Breast epithelium (tissue), 4 donors: Measurements from ENCODE around the gene NUDT15. TPM values are rescaled to one million over a fixed set of nuclear protein-coding genes. Genes with fewer than 3 reads are reported as not detected.

Experiments used
- DNase-seq, 2 donors: peaks; one replicate each; pipeline ENCODE4 v3.0.0-alpha.2; 2019; ENCODE audit warnings: low spot score in 2 of 2
- H3K27ac ChIP-seq, 2 donors: fragments of 200-600 bp; sonication (generic) in 1 of 2; one replicate each; pipeline ENCODE4 v1.5.1; 2016 to 2019; ENCODE audit warnings: mild to moderate bottlenecking in 1 of 2
- H3K27me3 ChIP-seq, 2 donors: fragments of 200-600 bp; sonication (generic) in 1 of 2; one replicate each; pipeline versions ENCODE4 v1.5.1 to v1.6.0; 2017 to 2019; ENCODE audit warnings: control low read depth in 1 of 2, mild to moderate bottlenecking in 1 of 2
- H3K36me3 ChIP-seq: fragments of 200-600 bp; one replicate; pipeline ENCODE4 v1.5.1; 2019
- H3K4me1 ChIP-seq, 2 donors: fragments of 200-600 bp; sonication (generic); one replicate each; pipeline ENCODE4 v1.5.1; 2016 to 2019; ENCODE audit warnings: control low read depth in 1 of 2
- H3K4me3 ChIP-seq, 3 donors: fragments of 200-600 bp; sonication (generic); 1 replicate in 2 of 3; 2 replicates in 1 of 3; pipeline ENCODE4 v1.5.1; 2016 to 2019; ENCODE audit warnings: mild to moderate bottlenecking in 3 of 3, moderate library complexity in 2 of 3
- H3K9me3 ChIP-seq, 2 donors: fragments of 200-600 bp; sonication (generic) in 1 of 2; one replicate each; pipeline ENCODE4 v1.5.1; 2016 to 2019; ENCODE audit warnings: control low read depth in 1 of 2
- CTCF ChIP-seq, 3 donors: fragments of 450-650 bp; IDR thresholded peaks; one replicate each; pipeline ENCODE4 v1.5.1; 2016 to 2017; ENCODE audit warnings: antibody characterized with exemption in 3 of 3, mild to moderate bottlenecking in 3 of 3, moderate library complexity in 3 of 3
- POLR2A ChIP-seq: fragments of 450-650 bp; IDR thresholded peaks from one replicate; pipeline ENCODE4 v1.6.1; 2016; ENCODE audit warnings: antibody characterized with exemption, mild to moderate bottlenecking, moderate library complexity
- POLR2AphosphoS5 ChIP-seq, 3 donors: sonication (generic); formaldehyde crosslinking; IDR thresholded peaks; one replicate each; pipeline ENCODE4 v1.6.1; 2017; ENCODE audit warnings: antibody characterized with exemption in 3 of 3
- intact Hi-C: fragments of 100-400 bp; cut with DNase I; formaldehyde crosslinking; loops from one replicate; pipeline ENCODE4 v1.15.1; 2023; ENCODE audit warnings: low total_unique reads
- total RNA-seq, 3 donors: library from RNA; depleted of rRNA; stranded (reverse); fragments of >200 nt; gene quantifications; one replicate each; pipeline ENCODE4 v1.1.0, GENCODE V29; 2016

Gene NUDT15
- total RNA-seq, 3 donors from 2014 or later = 8.0 to 12.1 (median 8.2) TPM

- intact Hi-C loops = no loop called here
Observed at GRCh38 chr13:48040896-48041295, 3.4 kb downstream of the NUDT15 start.

GRCh38 chr13:48042894-48043293, 5.4 kb downstream of the NUDT15 start:
- Histone ChIP-seq H3K4me1 (no peaks in the 10 kb centered on the region), H3K27me3 (no peaks in the 10 kb centered on the region), H3K36me3 (no peaks in the 10 kb centered on the region), H3K9me3 (no peaks in the 10 kb centered on the region), H3K27ac (no peak overlapping the region), H3K4me3 (no peak overlapping the region)
- DNase-seq = no peak
- intact Hi-C loops = no loop called here
- no peak for TF ChIP-seq POLR2AphosphoS5 (IDR thresholded peaks at IDR 0.05)
- TF ChIP-seq POLR2A = no peak
- no peak for TF ChIP-seq CTCF (IDR thresholded peaks at IDR 0.05)

More at GRCh38 chr13:48040896-48041295, 3.4 kb downstream of the NUDT15 start:
- Histone ChIP-seq H3K4me1 (no peaks in the 10 kb centered on the region), H3K27me3 (no peaks in the 10 kb centered on the region), H3K9me3 (no peaks in the 10 kb centered on the region), H3K4me3 (no peak overlapping the region), H3K36me3 (no peaks in the 10 kb centered on the region), H3K27ac (no peak overlapping the region)
- TF ChIP-seq POLR2A = no peak
- no peak for TF ChIP-seq CTCF (IDR thresholded peaks at IDR 0.05)
- no peak for TF ChIP-seq POLR2AphosphoS5 (IDR thresholded peaks at IDR 0.05)
- no peak for DNase-seq

- Histone ChIP-seq H3K36me3 (no peaks in the 10 kb centered on the region), H3K9me3 (no peaks in the 10 kb centered on the region), H3K4me3 (no peak overlapping the region), H3K27ac (no peak overlapping the region), H3K27me3 (no peaks in the 10 kb centered on the region), H3K4me1 (no peaks in the 10 kb centered on the region)
- DNase-seq = no peak
- intact Hi-C loops = no loop called here
- no peak for TF ChIP-seq POLR2AphosphoS5 (IDR thresholded peaks at IDR 0.05)
- TF ChIP-seq POLR2A = no peak
- TF ChIP-seq CTCF (IDR thresholded peaks at IDR 0.05) = no peak
Observed at GRCh38 chr13:48043789-48044503, 6.4 kb downstream of the NUDT15 start.

GRCh38 chr13:48050550-48050949, 13.0 kb downstream of the NUDT15 start:
- H3K36me3 ChIP-seq = no peaks in the 10 kb centered on the region
- intact Hi-C loops = no loop called here
- no peak for DNase-seq

More at GRCh38 chr13:48050550-48050949, 13.0 kb downstream of the NUDT15 start:
- no peak overlapping the region for H3K27ac ChIP-seq
- TF ChIP-seq CTCF (IDR thresholded peaks at IDR 0.05) (no peak), POLR2A (no peak)
- H3K4me3 ChIP-seq = no peak overlapping the region
- H3K27me3 ChIP-seq = no peaks in the 10 kb centered on the region
- no peaks in the 10 kb centered on the region for H3K4me1 ChIP-seq
- H3K9me3 ChIP-seq = no peaks in the 10 kb centered on the region
